OCI-LY3 (cell line): ENCODE data around the gene NDUFAF3.

Experiments used
- EZH2phosphoT487 ChIP-seq: fragments of 200-600 bp; shearing (Covaris generic); IDR thresholded peaks from 2 replicates; pipeline ENCODE4 v1.6.1; 2018; ENCODE audit warnings: antibody characterized with exemption, mixed run types, low read depth
- TF ChIP-seq, protein P1 (sequence below): fragments of 200-600, 300-600 bp; sonication (generic); IDR thresholded peaks from 2 replicates; pipeline ENCODE4 v1.5.1; 2014; ENCODE audit warnings: antibody characterized with exemption, low read length, low read depth

- TF ChIP-seq, protein P1, sequence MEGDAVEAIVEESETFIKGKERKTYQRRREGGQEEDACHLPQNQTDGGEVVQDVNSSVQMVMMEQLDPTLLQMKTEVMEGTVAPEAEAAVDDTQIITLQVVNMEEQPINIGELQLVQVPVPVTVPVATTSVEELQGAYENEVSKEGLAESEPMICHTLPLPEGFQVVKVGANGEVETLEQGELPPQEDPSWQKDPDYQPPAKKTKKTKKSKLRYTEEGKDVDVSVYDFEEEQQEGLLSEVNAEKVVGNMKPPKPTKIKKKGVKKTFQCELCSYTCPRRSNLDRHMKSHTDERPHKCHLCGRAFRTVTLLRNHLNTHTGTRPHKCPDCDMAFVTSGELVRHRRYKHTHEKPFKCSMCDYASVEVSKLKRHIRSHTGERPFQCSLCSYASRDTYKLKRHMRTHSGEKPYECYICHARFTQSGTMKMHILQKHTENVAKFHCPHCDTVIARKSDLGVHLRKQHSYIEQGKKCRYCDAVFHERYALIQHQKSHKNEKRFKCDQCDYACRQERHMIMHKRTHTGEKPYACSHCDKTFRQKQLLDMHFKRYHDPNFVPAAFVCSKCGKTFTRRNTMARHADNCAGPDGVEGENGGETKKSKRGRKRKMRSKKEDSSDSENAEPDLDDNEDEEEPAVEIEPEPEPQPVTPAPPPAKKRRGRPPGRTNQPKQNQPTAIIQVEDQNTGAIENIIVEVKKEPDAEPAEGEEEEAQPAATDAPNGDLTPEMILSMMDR = no peak
- TF ChIP-seq EZH2phosphoT487 = no peak
These were observed 37.3 kb upstream of the NDUFAF3 start for GRCh38 chr3:48984663-48985062.
